Suprapubic skin (tissue), 4 donors: ENCODE measurements around the gene ERC2.

ENCODE experiments used
- EP300 ChIP-seq: sonication (generic); formaldehyde crosslinking; IDR thresholded peaks from one replicate; pipeline ENCODE4 v1.6.1; 2017; ENCODE audit warnings: antibody characterized with exemption
- POLR2A ChIP-seq, 2 donors: fragments of 450-650 bp; IDR thresholded peaks; one replicate each; pipeline ENCODE4 v1.6.1; 2017; ENCODE audit warnings: antibody characterized with exemption in 2 of 2, mild to moderate bottlenecking in 2 of 2, moderate library complexity in 2 of 2
- POLR2AphosphoS5 ChIP-seq, 3 donors: sonication (generic); formaldehyde crosslinking; IDR thresholded peaks; one replicate each; pipeline ENCODE4 v1.6.1; 2017; ENCODE audit warnings: antibody characterized with exemption in 3 of 3
- TF ChIP-seq, protein P1 (sequence below), 2 donors: fragments of 200-600 bp in 1 of 2; fragments of 450-650 bp in 1 of 2; sonication (generic) in 1 of 2; IDR thresholded peaks; one replicate each; pipeline ENCODE4 v1.5.1; 2016 to 2019; ENCODE audit warnings: antibody characterized with exemption in 2 of 2, mild to moderate bottlenecking in 1 of 2, moderate library complexity in 1 of 2

DNA sequence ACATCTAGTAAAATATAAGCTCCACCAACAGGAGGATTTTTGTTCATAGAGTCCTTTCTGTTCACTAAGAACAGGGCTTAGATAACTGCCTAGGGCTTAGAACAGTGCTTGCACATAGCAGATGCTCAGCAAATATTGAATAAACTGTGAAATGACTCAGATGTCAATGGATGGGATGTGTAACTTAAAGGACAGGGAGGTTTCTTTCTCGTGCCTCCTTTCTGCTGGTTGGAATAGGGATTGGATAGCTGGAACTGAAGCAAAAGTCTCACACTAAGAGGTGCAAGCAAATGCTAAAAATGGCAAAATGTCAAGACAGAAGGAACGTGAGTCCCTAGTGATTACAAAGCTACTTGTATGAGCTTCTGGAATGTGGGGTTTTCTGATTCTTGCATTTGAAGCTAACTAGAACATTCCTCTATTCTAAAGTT is 588.4 kb downstream of the ERC2 start:
- TF ChIP-seq POLR2A (IDR thresholded peaks at IDR 0.05) (no peak), EP300 (no peak), POLR2AphosphoS5 (IDR thresholded peaks at IDR 0.05) (no peak)
- TF ChIP-seq, protein P1, sequence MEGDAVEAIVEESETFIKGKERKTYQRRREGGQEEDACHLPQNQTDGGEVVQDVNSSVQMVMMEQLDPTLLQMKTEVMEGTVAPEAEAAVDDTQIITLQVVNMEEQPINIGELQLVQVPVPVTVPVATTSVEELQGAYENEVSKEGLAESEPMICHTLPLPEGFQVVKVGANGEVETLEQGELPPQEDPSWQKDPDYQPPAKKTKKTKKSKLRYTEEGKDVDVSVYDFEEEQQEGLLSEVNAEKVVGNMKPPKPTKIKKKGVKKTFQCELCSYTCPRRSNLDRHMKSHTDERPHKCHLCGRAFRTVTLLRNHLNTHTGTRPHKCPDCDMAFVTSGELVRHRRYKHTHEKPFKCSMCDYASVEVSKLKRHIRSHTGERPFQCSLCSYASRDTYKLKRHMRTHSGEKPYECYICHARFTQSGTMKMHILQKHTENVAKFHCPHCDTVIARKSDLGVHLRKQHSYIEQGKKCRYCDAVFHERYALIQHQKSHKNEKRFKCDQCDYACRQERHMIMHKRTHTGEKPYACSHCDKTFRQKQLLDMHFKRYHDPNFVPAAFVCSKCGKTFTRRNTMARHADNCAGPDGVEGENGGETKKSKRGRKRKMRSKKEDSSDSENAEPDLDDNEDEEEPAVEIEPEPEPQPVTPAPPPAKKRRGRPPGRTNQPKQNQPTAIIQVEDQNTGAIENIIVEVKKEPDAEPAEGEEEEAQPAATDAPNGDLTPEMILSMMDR (IDR thresholded peaks at IDR 0.05), result no peak
